ENCODE data around the gene LRRTM1. TPM values are rescaled to one million over a fixed set of nuclear protein-coding genes. Genes with fewer than 3 reads are reported as not detected.

The LRRTM1 gene
- total RNA-seq, 4 donors from 2014 or later = 0.16 to 7.9 (median 0.68) TPM; not detected in 1

DNA sequence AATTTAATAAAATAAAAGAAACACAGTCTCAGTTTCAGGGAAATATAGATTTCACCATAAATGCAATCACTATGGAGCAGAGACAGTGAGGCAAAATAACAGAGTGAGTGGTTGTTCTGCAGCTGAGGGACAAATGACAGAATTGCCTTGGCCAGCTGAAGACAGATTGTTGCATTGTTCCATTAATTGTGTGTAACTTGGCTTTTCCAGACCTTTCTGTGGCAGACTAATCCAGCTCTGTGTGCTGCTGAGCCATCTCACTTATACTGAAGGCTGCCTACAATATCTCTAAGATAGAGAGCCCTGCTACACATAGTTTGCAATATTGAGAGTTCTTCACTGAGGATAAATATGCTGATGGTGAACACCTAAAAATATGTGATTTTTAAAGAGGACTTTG is 11.5 kb downstream of the LRRTM1 start:
- Histone ChIP-seq H3K27ac (no peak overlapping the region), H3K36me3 (no peaks in the 10 kb centered on the region), H3K27me3 (no peaks in the 10 kb centered on the region), H3K4me3 (no peak overlapping the region), H3K4me1 (peaks cover 0 to 3% (median 0%) of the 10 kb centered on the region in 4 donors), H3K9me3 (no peaks in the 10 kb centered on the region)
- in situ Hi-C loops (cut with MboI; ENCODE audit: low pct_ligation_motif_present in 1 of 4, low pct_unique_long_range_greater_than_20kb in 1 of 4, low sequenced_read_pairs in 3 of 4) (no loop called here), intact Hi-C loops (cut with DNase I; ENCODE audit: low total_unique reads) (no loop called here)
- TF ChIP-seq POLR2A (IDR thresholded peaks at IDR 0.05) (no peak), POLR2AphosphoS5 (IDR thresholded peaks at IDR 0.05) (no peak), EP300 (IDR thresholded peaks at IDR 0.05; ENCODE audit: low read depth) (no peak)
- TF ChIP-seq, protein P1, sequence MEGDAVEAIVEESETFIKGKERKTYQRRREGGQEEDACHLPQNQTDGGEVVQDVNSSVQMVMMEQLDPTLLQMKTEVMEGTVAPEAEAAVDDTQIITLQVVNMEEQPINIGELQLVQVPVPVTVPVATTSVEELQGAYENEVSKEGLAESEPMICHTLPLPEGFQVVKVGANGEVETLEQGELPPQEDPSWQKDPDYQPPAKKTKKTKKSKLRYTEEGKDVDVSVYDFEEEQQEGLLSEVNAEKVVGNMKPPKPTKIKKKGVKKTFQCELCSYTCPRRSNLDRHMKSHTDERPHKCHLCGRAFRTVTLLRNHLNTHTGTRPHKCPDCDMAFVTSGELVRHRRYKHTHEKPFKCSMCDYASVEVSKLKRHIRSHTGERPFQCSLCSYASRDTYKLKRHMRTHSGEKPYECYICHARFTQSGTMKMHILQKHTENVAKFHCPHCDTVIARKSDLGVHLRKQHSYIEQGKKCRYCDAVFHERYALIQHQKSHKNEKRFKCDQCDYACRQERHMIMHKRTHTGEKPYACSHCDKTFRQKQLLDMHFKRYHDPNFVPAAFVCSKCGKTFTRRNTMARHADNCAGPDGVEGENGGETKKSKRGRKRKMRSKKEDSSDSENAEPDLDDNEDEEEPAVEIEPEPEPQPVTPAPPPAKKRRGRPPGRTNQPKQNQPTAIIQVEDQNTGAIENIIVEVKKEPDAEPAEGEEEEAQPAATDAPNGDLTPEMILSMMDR (IDR thresholded peaks at IDR 0.05) = no peak
- no peak for DNase-seq

DNA sequence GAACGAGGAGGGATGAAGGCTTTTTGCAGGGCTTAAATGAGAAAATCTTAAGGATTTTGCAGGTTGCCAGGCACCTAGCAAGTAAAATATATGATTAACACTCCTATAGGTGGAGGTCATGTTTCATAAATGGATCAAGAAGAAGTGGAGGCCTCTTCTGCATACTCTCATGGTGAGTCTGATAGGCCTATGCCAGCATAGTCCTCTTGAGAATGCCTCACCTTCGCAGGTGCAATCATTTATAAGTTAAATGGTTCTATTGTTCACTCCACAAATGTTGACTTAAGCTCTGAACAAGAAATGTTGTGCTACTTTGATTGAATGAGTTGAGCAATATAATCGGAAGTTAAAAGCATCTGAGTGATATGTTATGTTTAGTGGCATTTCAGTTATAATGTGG is 12.1 kb downstream of the LRRTM1 start:
- 43 to 69% methylated on average over 2 to 3 of the region's 3 CpGs for WGBS, 2 donors (ENCODE audit: low coverage in 1 of 2)
- in situ Hi-C loops (cut with MboI; ENCODE audit: low pct_ligation_motif_present in 1 of 4, low pct_unique_long_range_greater_than_20kb in 1 of 4, low sequenced_read_pairs in 3 of 4) = no loop called here
- Histone ChIP-seq H3K9me3 (no peaks in the 10 kb centered on the region), H3K27ac (no peak overlapping the region), H3K4me3 (no peak overlapping the region), H3K27me3 (no peaks in the 10 kb centered on the region), H3K4me1 (peaks cover 0 to 3% (median 0%) of the 10 kb centered on the region in 4 donors), H3K36me3 (no peaks in the 10 kb centered on the region)
- no peak for TF ChIP-seq POLR2AphosphoS5 (IDR thresholded peaks at IDR 0.05)
- TF ChIP-seq, protein P1 (IDR thresholded peaks at IDR 0.05) = no peak
- TF ChIP-seq POLR2A (IDR thresholded peaks at IDR 0.05) = no peak
- TF ChIP-seq EP300 (IDR thresholded peaks at IDR 0.05; ENCODE audit: low read depth) = no peak
- DNase-seq = no peak
- intact Hi-C loops (cut with DNase I; ENCODE audit: low total_unique reads) = no loop called here

DNA sequence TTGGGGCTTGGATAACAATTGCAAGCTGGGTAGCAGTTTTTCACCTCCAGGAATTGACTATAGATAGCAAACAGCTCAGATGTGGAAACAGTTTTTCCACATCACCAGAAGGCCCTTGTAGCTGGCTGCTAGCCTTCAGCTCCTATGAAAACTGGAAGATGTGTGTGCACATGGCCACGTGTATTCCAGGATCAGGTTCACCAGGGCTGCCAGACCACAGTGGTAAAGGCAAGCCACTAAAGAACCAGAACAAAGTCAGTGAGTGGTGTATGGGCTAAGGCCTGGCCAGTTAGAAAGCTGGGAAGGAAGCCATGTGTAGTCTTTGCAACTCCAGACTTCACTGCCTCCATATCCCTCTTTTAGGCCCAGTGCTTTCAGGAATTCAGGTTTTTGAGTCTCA is 12.9 kb downstream of the LRRTM1 start:
- Histone ChIP-seq H3K27ac (no peak overlapping the region), H3K9me3 (no peaks in the 10 kb centered on the region), H3K4me1 (peaks cover 0 to 3% (median 0%) of the 10 kb centered on the region in 4 donors), H3K4me3 (no peak overlapping the region), H3K27me3 (no peaks in the 10 kb centered on the region), H3K36me3 (no peaks in the 10 kb centered on the region)
- intact Hi-C loops (cut with DNase I; ENCODE audit: low total_unique reads) (no loop called here), in situ Hi-C loops (cut with MboI; ENCODE audit: low pct_ligation_motif_present in 1 of 4, low pct_unique_long_range_greater_than_20kb in 1 of 4, low sequenced_read_pairs in 3 of 4) (no loop called here)
- DNase-seq = no peak
- no peak for TF ChIP-seq POLR2A (IDR thresholded peaks at IDR 0.05)
- TF ChIP-seq, protein P1 (IDR thresholded peaks at IDR 0.05) = no peak
- no peak for TF ChIP-seq EP300 (IDR thresholded peaks at IDR 0.05; ENCODE audit: low read depth)
- 55% methylated on average over 1 of the region's 1 CpG; no CpG with 5 or more reads in 1 of the 2 donors for WGBS, 2 donors (ENCODE audit: low coverage in 1 of 2)

DNA sequence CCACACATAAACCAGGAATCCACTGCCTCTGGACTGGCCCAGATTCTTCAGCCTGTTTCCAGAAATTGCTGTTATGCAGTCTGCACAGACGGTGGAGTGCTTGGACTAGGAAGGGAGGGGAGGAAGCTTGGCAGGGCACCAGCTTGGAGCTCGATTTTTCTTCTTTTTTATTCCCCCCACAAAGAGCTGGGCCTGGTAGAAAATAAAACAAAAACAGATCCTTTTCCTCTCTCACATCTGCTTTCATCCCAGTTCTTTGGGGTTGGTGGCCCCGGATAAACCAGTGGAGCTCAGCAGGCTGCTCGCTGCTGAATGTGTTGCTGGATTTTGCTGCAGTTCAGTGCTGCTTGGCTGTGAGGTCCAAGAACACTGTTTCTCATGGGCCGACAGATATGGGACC is 16.0 kb downstream of the LRRTM1 start:
- Histone ChIP-seq H3K36me3 (no peaks in the 10 kb centered on the region), H3K9me3 (no peaks in the 10 kb centered on the region), H3K4me3 (no peak overlapping the region), H3K4me1 (peaks cover 0 to 3% (median 0%) of the 10 kb centered on the region in 4 donors), H3K27me3 (no peaks in the 10 kb centered on the region), H3K27ac (no peak overlapping the region)
- in situ Hi-C loops (cut with MboI; ENCODE audit: low pct_ligation_motif_present in 1 of 4, low pct_unique_long_range_greater_than_20kb in 1 of 4, low sequenced_read_pairs in 3 of 4) (no loop called here), intact Hi-C loops (cut with DNase I; ENCODE audit: low total_unique reads) (no loop called here)
- DNase-seq = no peak
- TF ChIP-seq, protein P1 (IDR thresholded peaks at IDR 0.05) = peak in 2 of 5 experiments; percentile 7 to 15
- TF ChIP-seq EP300 (IDR thresholded peaks at IDR 0.05; ENCODE audit: low read depth) = no peak
- 37 to 42% methylated on average over 5 of the region's 5 CpGs for WGBS, 2 donors (ENCODE audit: low coverage in 1 of 2)

All from transverse colon (tissue), 4 donors.